ENCODE measurements around the gene KRT73. TPM values are rescaled to one million over a fixed set of nuclear protein-coding genes. Genes with fewer than 3 reads are reported as not detected.

KRT73 gene
- polyA plus RNA-seq, 3 donors from 2014 or later, result 0.82 to 3.3 TPM; not detected in 1

GRCh38 chr12:52629281-52630007 is 11.1 kb upstream of the KRT73 start:
- Mint-ChIP-seq H3K36me3 (no peaks in the 10 kb centered on the region), H3K27ac (peak overlapping the region; percentile 76 to 96 (median 92)), H3K4me1 (peaks cover 68 to 88% of the 10 kb centered on the region in 2 donors), H3K9me3 (no peaks in the 10 kb centered on the region), H3K4me3 (peak overlapping the region; percentile 82 to 87 (median 83)), H3K27me3 (ENCODE audit: low read depth in 3 of 3) (no peaks in the 10 kb centered on the region)
- no peak for DNase-seq

- no peaks in the 10 kb centered on the region for H3K36me3 Mint-ChIP-seq
- peak overlapping the region; percentile 25 to 94 (median 86) for H3K27ac Mint-ChIP-seq
- DNase-seq, result no peak
- no peaks in the 10 kb centered on the region for H3K27me3 Mint-ChIP-seq (ENCODE audit: low read depth in 3 of 3)
- H3K4me3 Mint-ChIP-seq, result peak overlapping the region; percentile 82 to 87 (median 83)
- peaks cover 62 to 82% of the 10 kb centered on the region in 2 donors for H3K4me1 Mint-ChIP-seq
- H3K9me3 Mint-ChIP-seq, result no peaks in the 10 kb centered on the region
These were observed 10.5 kb upstream of the KRT73 start for GRCh38 chr12:52628841-52629240.

DNA sequence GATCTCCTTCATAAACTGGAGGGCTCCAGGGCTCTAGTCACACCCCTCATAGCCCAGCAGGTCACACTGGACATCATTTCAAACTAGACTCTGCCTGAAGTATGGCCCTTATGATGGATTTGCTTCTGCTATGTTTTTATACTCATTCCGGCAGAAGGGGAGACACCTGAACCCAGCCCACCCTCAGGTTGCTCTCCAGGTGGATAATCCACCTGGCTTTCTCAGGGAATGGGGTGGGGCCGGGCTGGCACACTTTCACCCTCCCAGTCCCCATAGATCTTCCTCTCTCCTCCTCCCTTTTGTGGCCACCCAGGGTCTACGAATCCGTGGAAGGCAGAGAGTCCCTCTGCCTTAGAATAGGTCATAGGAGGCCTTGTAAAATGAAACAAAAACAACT is 9.8 kb upstream of the KRT73 start:
- Mint-ChIP-seq H3K36me3 (peaks cover 0 to 2% (median 0%) of the 10 kb centered on the region in 3 donors), H3K27me3 (ENCODE audit: low read depth in 3 of 3) (no peaks in the 10 kb centered on the region), H3K4me1 (peaks cover 54 to 74% of the 10 kb centered on the region in 2 donors), H3K27ac (peak overlapping the region; percentile 7 to 91 (median 59)), H3K4me3 (peak overlapping the region; percentile 13 to 82 (median 67)), H3K9me3 (peaks cover 0 to under 1% (median 0%) of the 10 kb centered on the region in 6 donors)
- no peak for DNase-seq

DNA sequence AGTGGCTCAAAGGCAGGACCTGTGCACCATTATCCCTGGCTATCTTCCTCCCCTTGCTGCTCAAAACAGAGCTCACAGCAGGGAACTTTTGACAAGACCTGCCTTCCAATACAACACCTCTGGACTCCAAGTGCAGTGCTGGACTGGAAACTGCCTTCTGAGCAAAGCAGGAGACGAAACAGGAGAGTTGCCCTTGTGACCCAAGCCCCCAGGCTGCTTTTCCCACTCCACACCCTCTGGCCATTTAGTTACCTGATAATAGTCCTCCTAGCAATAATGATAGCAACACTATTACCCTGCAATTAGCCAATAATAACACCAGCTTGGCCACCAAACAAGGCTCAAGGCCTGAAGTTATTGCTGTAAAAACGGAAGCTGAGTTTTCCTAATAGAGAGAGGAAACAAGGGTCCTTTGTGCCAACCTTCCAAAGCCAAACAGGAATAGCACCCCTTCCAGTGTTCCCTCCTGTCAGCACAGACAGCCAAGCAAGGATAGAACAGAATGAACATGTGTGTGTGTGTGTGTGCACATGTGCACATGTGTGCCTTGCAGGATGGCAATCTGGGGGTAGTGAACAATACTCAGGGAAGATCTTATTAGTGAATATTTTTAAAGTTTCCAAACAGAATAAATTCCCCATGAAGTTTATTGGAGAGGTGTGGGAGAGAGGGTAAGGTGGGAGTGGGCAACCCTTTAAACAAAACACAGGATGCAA is 9.2 kb upstream of the KRT73 start:
- Mint-ChIP-seq H3K27ac (peak overlapping the region in 5 of 6 donors; percentile 8 to 91 (median 48)), H3K36me3 (peaks cover 0 to 7% (median 4%) of the 10 kb centered on the region in 3 donors), H3K27me3 (ENCODE audit: low read depth in 3 of 3) (no peaks in the 10 kb centered on the region), H3K4me3 (peak overlapping the region in 3 of 5 donors; percentile 7 to 73 (median 65)), H3K4me1 (peaks cover 56 to 74% of the 10 kb centered on the region in 2 donors), H3K9me3 (peaks cover 0 to 5% (median 0%) of the 10 kb centered on the region in 6 donors)
- no peak for DNase-seq

DNA sequence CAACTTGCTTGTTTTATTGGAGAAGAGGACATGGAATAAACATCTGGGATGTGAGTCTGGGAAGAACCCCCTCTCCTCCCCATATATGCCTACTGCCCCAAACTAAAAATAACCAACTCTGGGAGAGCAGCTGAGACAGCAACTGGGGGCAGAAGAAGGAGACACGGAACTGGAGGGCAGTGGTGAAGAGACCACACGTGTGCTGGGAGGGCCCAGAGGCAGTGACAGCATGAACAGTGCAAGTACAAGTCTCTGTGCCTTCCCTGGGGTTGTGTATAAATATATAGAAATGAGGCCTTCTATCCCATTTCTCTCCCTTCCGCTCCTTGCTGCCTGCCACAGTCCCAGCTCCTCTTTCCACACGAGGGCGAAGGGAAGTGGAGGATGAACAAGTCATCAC is 4.0 kb upstream of the KRT73 start:
- Mint-ChIP-seq H3K36me3 (peaks cover 0 to 16% (median 9%) of the 10 kb centered on the region in 3 donors), H3K9me3 (peaks cover 0 to 5% (median 0%) of the 10 kb centered on the region in 6 donors), H3K4me3 (no peak overlapping the region), H3K4me1 (peaks cover 32 to 37% of the 10 kb centered on the region in 2 donors), H3K27ac (peak overlapping the region in 3 of 6 donors; percentile 16 to 52 (median 31)), H3K27me3 (ENCODE audit: low read depth in 3 of 3) (peaks cover 0 to 4% (median 0%) of the 10 kb centered on the region in 3 donors)
- no peak for DNase-seq

GRCh38 chr12:52618866-52619265 is 507 bp upstream of the KRT73 start:
- Mint-ChIP-seq H3K4me1 (peaks cover 24 to 29% of the 10 kb centered on the region in 2 donors), H3K36me3 (peaks cover 0 to 16% (median 9%) of the 10 kb centered on the region in 3 donors), H3K27me3 (ENCODE audit: low read depth in 3 of 3) (peaks cover 0 to 8% (median 0%) of the 10 kb centered on the region in 3 donors), H3K4me3 (no peak overlapping the region), H3K9me3 (peaks cover 0 to 5% (median 0%) of the 10 kb centered on the region in 6 donors), H3K27ac (peak overlapping the region in 1 of 6 donors; percentile 82)
- DNase-seq, result no peak

- DNase-seq, result no peak
- Mint-ChIP-seq H3K9me3 (no peaks in the 10 kb centered on the region), H3K4me1 (peaks cover 23 to 25% of the 10 kb centered on the region in 2 donors), H3K36me3 (peaks cover 0 to 9% (median 4%) of the 10 kb centered on the region in 3 donors), H3K27me3 (ENCODE audit: low read depth in 3 of 3) (peaks cover 0 to 8% (median 0%) of the 10 kb centered on the region in 3 donors), H3K4me3 (no peak overlapping the region), H3K27ac (peak overlapping the region in 1 of 6 donors; percentile 24)
These were observed 965 bp downstream of the KRT73 start for GRCh38 chr12:52617403-52617785.

DNA sequence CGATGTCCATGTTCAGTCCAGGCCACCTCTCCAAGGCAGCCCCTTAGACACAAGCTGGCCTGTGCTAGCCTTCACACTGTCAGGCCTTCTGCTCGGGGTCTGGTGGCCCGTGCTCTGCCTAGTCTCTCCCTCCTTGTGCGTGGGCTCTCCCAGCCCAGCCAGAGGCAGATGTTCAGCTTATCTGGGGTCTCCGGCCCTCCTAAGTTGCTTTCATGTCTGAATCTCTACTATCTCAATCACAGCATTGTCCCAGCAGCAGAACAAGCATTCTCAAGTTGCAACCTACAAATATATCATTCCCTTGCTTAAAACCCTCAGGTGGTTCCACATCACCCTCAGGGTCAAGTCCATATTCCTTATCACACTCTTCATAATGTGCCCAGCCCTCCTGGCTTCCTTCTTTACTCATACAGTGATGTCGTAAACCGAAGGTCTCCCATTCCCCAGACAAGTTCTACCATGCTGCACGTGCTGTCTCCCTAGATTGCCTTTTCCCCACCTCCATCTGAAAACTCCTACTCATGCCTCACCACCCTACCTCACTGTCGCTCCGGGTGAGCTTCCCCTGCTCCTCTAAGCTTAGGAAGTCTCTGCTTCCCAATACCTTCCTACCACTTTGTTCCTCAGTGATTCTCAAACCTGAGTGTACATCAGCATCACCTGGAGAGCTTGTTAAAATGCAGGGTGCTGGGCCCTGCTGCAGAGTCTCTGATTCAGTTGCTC is 1.5 kb downstream of the KRT73 start:
- Mint-ChIP-seq H3K4me3 (no peak overlapping the region), H3K27me3 (ENCODE audit: low read depth in 3 of 3) (peaks cover 0 to 8% (median 0%) of the 10 kb centered on the region in 3 donors), H3K9me3 (no peaks in the 10 kb centered on the region), H3K27ac (peak overlapping the region in 4 of 6 donors; percentile 4 to 47 (median 28)), H3K36me3 (peaks cover 0 to 9% (median 4%) of the 10 kb centered on the region in 3 donors), H3K4me1 (peaks cover 25 to 27% of the 10 kb centered on the region in 2 donors)
- no peak for DNase-seq

GRCh38 chr12:52615912-52616311 is 2.4 kb downstream of the KRT73 start:
- Mint-ChIP-seq H3K9me3 (no peaks in the 10 kb centered on the region), H3K36me3 (peaks cover 0 to 13% (median 4%) of the 10 kb centered on the region in 3 donors), H3K27me3 (ENCODE audit: low read depth in 3 of 3) (peaks cover 0 to 8% (median 0%) of the 10 kb centered on the region in 3 donors), H3K27ac (peak overlapping the region in 5 of 6 donors; percentile 4 to 71 (median 47)), H3K4me3 (no peak overlapping the region), H3K4me1 (peaks cover 23 to 32% of the 10 kb centered on the region in 2 donors)
- no peak for DNase-seq

DNA sequence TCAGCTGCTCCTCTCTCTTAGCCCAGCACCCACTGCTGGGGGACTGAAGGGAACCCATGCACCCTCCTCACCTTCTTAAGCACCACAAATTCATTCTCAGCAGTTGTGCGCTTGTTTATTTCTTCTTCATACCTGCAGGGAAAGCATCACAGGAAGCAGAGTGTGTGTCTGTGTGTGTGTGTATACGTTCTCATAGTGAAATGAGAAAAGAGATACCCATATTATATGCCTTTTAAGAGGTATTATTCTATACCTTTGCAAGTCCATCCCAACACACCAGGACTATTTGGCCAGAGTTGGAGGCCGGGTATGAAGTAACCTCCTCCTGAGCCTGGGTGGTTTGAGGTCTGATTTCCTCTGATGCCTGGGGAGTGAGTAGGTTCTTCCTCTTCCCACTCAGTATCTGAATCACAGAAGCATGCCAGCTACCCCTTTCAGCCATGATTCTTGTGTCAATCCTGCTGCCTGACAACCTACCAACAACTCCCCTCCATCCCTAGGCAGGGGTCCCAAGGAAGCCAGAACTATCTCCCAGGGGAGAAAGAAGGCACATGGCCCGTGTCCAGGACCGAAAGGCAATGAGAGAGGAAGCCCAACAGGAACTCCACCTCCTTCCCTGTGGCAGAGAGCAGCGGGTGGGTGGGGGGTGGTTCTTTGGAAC is 3.0 kb downstream of the KRT73 start:
- peaks cover 0 to 5% (median 0%) of the 10 kb centered on the region in 3 donors for H3K27me3 Mint-ChIP-seq (ENCODE audit: low read depth in 3 of 3)
- no peak for DNase-seq
- H3K4me1 Mint-ChIP-seq, result peaks cover 24 to 32% of the 10 kb centered on the region in 2 donors

DNA sequence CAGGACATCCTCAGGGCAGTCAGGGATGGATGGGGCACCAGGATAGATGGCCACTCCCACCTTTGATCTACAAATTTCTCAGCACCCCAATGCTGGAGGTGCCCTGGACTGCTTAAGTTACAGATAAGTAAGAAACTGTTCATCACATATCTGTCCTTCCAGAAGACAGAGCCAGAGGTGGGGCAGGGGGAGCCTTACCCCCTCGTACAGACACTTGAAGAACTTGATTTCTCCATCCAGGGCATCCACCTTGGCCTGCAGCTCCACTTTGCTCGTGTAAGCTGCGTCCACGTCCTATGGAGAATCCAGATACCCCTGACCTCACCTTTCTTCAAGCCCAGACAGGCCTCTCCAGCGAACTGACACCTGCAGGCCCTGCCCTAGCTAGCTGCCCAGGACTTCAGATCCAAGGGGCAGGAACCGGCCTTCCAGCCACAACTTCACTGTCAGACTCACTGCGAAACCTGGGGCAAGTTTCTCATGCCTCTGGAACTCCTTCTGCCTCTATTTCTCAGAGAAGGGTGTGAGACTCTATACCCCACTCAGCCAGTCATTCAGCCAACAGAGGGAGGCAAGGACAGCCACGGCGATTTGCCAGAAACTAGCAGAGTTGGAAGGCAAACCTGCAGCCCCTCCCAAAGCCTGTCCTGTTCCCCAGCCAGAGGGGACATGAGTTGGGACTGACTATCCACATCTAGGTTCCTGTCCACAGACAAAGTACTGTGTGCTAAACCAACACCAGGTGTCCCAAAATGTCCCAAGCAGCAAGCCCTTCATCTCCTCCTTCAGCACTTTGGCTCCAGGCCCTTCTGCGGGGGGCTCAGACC is 3.8 kb downstream of the KRT73 start:
- peak overlapping the region in 4 of 6 donors; percentile 24 to 84 (median 75) for H3K27ac Mint-ChIP-seq
- peaks cover 0 to 9% (median 0%) of the 10 kb centered on the region in 3 donors for H3K36me3 Mint-ChIP-seq
- no peaks in the 10 kb centered on the region for H3K9me3 Mint-ChIP-seq
- DNase-seq, result no peak
- peaks cover 0 to 5% (median 0%) of the 10 kb centered on the region in 3 donors for H3K27me3 Mint-ChIP-seq (ENCODE audit: low read depth in 3 of 3)
- H3K4me1 Mint-ChIP-seq, result peaks cover 29 to 39% of the 10 kb centered on the region in 2 donors
- no peak overlapping the region for H3K4me3 Mint-ChIP-seq

More for the DNA sequence above, 3.0 kb downstream of the KRT73 start:
- Mint-ChIP-seq H3K27ac (peak overlapping the region; percentile 4 to 59 (median 40)), H3K9me3 (no peaks in the 10 kb centered on the region), H3K4me3 (no peak overlapping the region), H3K36me3 (peaks cover 0 to 9% (median 0%) of the 10 kb centered on the region in 3 donors)

DNA sequence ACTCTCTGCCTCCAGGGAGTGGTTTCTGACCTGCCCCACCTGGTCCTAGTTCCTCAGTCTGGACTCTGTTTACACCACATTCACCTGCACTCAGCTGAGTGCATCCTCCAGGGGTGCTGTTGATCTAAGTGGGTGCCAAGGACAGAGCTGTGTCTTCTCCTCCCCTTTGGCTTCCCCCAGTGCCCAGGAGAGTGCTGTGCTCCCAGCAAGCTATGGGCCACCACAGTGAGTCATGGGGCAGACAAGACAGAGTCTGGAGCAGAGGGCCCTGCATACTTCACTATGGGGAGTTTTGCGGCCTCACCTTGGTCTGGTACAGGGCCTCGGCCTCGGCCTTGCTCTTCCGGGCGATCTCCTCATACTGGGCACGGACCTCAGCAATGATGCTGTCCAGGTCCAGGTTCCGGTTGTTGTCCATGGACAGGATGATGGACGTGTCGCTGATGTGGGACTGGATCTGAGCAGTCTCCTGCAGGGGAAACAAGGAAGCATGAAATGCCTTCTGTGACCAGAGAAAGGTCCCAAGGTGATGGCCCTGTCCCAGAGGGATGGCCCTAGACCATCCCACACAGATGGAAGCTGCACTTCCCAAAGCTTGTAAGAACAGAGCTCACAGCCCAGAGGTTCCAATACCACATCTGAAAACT is 4.9 kb downstream of the KRT73 start:
- Mint-ChIP-seq H3K27me3 (ENCODE audit: low read depth in 3 of 3) (peaks cover 0 to 5% (median 0%) of the 10 kb centered on the region in 3 donors), H3K27ac (peak overlapping the region in 5 of 6 donors; percentile 14 to 84 (median 75)), H3K4me1 (peaks cover 38 to 50% of the 10 kb centered on the region in 2 donors), H3K9me3 (no peaks in the 10 kb centered on the region), H3K4me3 (no peak overlapping the region), H3K36me3 (peaks cover 0 to 5% (median 0%) of the 10 kb centered on the region in 3 donors)
- no peak for DNase-seq

Data from immature natural killer cell (primary cell).